ENCODE data around the gene VAV2.

DNA sequence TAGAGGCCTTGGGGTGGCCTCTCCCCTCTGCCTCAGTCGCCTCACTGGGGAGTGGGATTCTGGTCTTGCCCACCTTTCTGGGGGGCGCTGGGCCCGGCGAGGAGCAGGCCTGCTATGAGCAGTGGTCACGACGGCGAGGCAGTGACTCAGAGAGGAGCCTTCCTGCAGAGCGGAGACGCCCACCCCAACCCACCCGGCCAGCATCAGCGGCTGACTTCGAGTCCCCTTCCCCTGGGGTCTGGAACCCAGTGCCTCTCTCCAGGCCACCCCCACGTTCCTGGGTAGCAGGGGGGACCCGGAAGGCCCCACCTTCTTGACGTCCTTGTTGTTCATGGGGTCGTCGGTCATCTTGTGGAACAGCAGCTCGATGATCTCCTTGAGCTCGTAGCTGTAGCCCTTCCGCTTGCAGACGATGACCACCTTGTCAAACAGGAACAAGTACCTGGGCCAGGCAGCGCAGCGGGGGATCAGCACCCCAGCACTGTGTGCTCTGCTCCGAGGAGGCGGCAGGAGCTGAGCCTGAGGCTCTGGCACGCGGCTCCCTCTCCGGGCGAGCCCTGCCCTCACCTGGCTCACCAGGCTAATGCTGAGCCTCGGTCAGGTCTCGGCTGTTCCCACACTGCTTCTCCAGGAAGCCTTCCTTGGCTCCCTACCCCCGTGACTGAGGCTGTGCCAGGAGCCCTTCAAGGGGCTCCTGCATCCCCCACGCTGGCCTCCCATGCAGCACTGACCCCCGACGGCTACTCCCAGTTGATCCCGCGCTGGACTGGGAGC, 203.9 kb downstream of the VAV2 start:
- TF ChIP-seq POLR2A (IDR thresholded peaks at IDR 0.05), result no peak
- TF ChIP-seq, protein P1, sequence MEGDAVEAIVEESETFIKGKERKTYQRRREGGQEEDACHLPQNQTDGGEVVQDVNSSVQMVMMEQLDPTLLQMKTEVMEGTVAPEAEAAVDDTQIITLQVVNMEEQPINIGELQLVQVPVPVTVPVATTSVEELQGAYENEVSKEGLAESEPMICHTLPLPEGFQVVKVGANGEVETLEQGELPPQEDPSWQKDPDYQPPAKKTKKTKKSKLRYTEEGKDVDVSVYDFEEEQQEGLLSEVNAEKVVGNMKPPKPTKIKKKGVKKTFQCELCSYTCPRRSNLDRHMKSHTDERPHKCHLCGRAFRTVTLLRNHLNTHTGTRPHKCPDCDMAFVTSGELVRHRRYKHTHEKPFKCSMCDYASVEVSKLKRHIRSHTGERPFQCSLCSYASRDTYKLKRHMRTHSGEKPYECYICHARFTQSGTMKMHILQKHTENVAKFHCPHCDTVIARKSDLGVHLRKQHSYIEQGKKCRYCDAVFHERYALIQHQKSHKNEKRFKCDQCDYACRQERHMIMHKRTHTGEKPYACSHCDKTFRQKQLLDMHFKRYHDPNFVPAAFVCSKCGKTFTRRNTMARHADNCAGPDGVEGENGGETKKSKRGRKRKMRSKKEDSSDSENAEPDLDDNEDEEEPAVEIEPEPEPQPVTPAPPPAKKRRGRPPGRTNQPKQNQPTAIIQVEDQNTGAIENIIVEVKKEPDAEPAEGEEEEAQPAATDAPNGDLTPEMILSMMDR (IDR thresholded peaks at IDR 0.05), result no peak
